GM18519 (cell line): Measurements from ENCODE around the gene RAX.
A peak's percentile ranks its signal among the peaks of the same experiment; 100 is the strongest.
"Not testable (repeated sequence)": the region's sequence is repeated elsewhere in the genome, so short reads cannot be mapped to it uniquely, and the experiment has no call there.

ENCODE experiments used
- ATAC-seq: cut with Tn5 transposase; IDR thresholded peaks from one replicate; pipeline ENCODE4 v1.9.1; 2021; ENCODE audit warnings: mild to moderate bottlenecking, moderate library complexity; ENCODE audit not compliant: unreplicated experiment, low FRiP score

Gene RAX

GRCh38 chr18:59273759-59274532 is 692 bp upstream of the RAX start:
- no peak for ATAC-seq

DNA sequence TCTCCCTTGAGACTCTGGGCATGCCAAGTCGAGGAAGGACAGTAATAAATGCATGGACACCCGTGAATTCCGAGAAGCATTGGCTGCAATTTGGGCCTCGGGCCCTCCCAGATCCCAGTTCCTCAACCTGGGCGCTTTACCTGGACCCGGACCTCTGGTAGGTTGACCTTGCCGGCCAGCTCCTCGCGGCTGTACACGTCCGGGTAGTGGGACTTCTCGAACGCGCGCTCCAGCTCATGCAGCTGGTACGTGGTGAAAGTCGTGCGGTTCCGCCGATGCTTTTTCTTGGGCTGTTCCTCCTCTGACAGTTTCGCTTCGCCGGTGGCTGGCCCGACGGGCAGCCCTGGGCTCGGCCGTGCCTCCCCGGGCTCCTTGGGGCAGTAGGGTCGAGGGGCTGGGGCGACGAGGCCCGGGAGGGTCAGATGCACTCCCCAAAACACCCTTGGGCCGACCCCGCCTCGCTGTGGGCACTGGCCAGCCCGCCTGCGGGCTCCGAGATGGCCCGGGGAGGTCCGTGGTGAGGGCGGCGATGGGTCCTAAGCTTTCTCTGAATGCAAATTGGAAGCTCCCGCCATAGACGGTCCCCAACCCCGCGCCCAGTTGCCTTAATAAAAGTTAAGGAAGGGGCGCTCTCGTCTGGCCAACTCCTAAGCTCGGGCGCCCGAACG is 899 bp downstream of the RAX start:
- no peak for ATAC-seq

- no peak for ATAC-seq
Observed at GRCh38 chr18:59271606-59272220, 1.5 kb downstream of the RAX start.

DNA sequence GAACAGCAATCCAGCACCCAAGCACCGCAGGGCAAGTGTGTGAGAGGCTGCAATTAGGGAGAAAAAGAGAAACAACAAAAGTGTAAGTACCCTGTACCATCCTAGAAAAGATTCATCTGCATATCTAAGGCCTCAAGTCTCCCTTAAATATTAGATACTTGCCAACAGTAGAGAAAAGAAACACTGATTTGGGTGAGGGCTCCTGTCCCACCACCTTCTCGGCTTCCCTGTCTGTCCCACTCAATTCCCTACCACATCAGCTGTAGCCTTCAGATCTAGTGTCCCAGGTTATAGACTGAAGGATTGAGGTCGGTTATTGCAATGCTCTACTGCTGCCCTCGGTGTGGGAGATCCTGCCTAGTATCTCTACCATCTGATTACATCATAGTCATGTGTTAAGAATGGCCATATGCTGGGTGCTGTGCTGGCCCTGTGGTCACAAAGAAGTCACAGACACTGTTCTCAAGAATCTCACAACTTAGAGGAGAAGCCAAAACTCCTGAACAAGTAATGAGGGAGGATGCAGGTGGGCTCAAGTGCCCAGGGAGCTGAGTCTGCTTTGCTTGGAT is 2.5 kb downstream of the RAX start:
- no peak for ATAC-seq

DNA sequence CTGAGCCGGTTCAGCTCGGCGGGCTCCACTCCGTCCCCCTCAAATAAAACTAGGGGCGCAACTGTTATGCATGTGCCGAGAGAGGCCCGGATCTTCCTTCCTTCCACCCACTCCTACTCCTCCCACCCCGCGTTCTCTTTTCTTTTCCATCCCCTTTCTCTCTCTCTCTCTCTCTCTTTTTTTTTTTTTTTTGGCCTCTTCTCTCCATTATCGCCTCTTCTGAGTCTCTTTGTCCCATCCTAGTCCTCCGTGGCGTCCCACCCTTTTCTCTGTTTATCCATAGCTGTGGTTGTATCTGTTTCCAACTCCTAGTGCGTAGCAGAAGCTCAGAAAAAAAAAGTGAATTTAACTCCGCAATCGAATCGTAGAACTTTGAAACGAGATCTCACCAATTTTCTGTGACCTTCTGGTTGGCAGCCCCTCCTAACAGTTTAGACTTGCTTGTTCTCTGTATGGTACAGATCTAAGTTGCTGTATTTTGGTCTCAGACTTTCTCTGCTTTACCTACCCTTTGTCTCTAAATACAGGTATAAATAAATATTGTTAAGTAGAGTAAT is 3.6 kb downstream of the RAX start:
- ATAC-seq: no peak

- peak; percentile 60 for ATAC-seq
Observed at GRCh38 chr18:59268721-59269562, 4.3 kb downstream of the RAX start.

GRCh38 chr18:59268127-59268720 is 5.0 kb downstream of the RAX start:
- ATAC-seq: no peak

- ATAC-seq: no peak
Observed at GRCh38 chr18:59267503-59268126, 5.6 kb downstream of the RAX start.

DNA sequence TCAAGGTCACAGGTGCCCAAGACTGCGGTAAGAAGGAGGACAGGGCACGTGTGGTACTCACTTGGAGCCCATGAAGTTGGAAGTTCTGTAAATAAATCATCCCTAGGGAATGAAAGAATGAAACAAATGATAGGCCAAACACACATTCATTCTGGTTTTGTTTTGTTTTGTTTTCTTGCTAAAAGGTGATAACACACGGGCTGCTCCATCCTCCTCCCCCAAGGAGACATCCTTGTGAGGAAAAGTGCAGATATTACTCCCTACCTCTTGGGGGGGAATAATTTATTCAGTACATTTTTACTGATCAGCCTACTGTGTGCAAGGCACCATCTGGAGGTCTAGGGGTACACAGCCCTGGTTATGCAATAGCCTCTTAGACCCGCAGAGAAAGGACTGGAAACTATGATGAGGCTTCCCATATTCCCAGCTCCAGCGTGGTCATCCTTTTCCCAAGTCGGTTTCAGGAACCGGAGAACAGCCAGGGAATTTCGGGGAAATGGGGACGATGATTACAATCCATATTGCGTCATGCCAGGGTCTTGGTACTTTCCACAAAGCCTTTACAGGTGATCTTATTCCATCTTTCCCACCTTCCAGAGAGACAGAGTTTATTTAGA is 6.3 kb downstream of the RAX start:
- no peak for ATAC-seq

DNA sequence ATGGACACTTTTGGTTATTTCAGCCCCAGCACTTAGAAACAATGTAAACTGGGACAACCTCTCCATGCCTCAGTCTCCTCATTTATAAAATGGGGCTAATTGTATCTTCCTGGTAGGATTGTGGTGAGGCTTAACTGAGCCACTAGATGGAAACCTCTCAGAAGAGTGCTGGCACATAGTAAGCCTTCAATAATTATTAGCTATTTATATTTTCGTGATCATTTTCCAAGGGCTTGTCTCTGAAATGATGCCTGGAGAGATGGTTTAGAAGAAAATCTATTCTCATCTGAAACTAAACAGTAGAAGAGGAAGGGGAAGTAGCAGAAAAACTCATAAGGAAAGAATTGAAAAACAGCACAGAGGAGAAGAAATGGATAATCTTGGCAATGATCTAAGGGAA is 6.8 kb downstream of the RAX start:
- no peak for ATAC-seq

- ATAC-seq: no peak
Observed at GRCh38 chr18:59265974-59266369, 7.3 kb downstream of the RAX start.

- no peak for ATAC-seq
Observed at GRCh38 chr18:59265246-59265973, 7.8 kb downstream of the RAX start.

DNA sequence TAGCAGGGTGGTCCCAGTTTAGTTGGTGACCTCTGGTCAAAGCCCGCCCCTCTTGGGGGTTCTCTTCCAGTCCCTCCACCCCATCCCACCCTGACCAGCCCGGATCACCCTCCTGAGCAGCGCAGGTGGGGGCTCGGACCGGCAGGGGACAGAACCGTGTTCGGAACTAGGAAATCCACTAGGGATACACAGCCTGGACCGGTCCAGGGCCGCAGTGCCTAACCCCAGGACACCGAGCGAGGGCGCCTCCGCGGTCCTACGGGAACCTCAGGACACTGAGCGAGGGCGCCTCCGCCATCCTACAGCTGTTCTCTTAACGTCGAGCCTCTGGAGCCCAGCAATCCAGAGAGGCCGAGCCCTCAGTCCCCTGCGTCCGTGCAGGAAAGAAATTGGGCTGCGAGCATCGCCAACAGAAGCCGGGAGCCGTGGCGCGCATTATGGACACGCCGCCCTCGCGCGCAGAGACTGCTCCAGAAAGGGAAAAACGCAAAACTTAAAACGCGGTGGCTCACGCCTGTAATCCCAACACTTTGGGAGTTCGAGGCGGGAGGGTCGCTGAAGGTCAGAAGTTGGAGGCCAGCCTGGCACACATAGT is 8.5 kb downstream of the RAX start:
- no peak for ATAC-seq

- ATAC-seq: no peak
Observed at GRCh38 chr18:59264121-59264571, 9.1 kb downstream of the RAX start.

DNA sequence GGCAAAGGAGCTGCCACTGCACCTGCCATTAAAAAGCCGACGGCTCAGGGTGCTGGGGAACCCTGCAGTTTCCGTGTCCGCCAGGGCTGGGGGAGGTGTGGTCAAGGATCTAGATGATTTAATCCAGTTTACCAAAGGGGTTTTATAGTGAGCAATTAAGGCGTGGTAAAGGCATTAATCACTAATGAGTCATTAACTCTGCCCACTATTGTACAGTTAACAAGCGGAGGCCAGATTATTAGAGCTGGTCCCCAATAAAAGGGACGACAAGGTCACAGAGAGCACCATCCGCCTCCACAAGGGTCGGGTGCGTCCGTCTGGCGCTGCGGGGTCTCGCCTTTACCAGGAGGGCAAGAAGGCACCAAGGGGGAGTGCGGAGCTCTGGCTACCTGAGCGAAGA is 9.6 kb downstream of the RAX start:
- ATAC-seq: no peak

- ATAC-seq: not testable (repeated sequence)
Observed at GRCh38 chr18:59262243-59262642, 11.0 kb downstream of the RAX start.

- not testable (repeated sequence) for ATAC-seq
Observed at GRCh38 chr18:59261842-59262241, 11.4 kb downstream of the RAX start.

DNA sequence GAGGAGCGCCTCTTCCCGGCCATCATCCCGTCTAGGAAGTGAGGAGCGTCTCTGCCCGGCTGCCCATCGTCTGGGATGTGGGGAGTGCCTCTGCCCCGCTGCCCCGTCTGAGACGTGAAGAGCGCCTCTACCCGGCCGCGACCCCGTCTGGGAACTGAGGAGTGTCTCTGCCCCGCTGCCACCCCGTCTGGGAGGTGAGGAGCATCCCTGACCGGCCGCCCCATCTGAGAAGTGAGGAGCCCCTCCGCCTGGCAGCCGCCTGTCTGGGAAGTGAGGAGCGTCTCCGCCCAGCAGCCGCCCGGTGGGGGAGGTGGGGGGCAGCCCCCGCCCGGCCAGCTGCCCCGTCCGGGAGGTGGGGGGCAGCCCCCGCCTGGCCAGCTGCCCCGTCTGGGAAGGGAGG is 17.8 kb downstream of the RAX start:
- ATAC-seq: not testable (repeated sequence)
